Measurements from ENCODE around the gene COL26A1. TPM values are rescaled to one million over a fixed set of nuclear protein-coding genes. Genes with fewer than 3 reads are reported as not detected.

The COL26A1 gene
- total RNA-seq, 1 experiment from 2014 or later = 42.6 TPM

GRCh38 chr7:101553018-101553770 is 190.5 kb downstream of the COL26A1 start:
- no peak overlapping the region for H3K27ac ChIP-seq (ENCODE audit: insufficient read length, low read depth, low read length)
- Mint-ChIP-seq H3K4me3 (no peak overlapping the region), H3K9me3 (no peaks in the 10 kb centered on the region; a peak in 2 of 5 replicates), H3K36me3 (ENCODE audit: insufficient read depth in 1 of 3, low read depth in 3 of 3) (peaks cover 6 to 15% (median 13%) of the 10 kb centered on the region in 3 experiments; a peak in 6 of 7 replicates), H3K4me1 (no peaks in the 10 kb centered on the region), H3K27me3 (ENCODE audit: low read depth) (no peaks in the 10 kb centered on the region; the same call in 1 of the 2 replicates), H3K27ac (peak overlapping the region in 2 of 3 experiments; percentile 26 to 89; a peak in 4 of 7 replicates)
- no peak overlapping the region for H4K91ac ChIP-seq (ENCODE audit: insufficient read length, low read depth, low read length)
- H2BK12ac ChIP-seq (ENCODE audit: insufficient read length, low read depth, low read length) = no peak overlapping the region
- WGBS (ENCODE audit: extremely low coverage, insufficient read length, low lambda C conversion rate) = no CpG with 5 or more reads among the region's 23 CpGs
- no peak overlapping the region for H3K18ac ChIP-seq (ENCODE audit: insufficient read length, low read depth, low read length)
- H2AFZ ChIP-seq (ENCODE audit: low read length) = no peak overlapping the region
- no peak overlapping the region; the same call in 1 of the 2 replicates for H3K4ac ChIP-seq (ENCODE audit: low read depth, low read length)
- no peaks in the 10 kb centered on the region for H3K79me2 ChIP-seq (ENCODE audit: insufficient read depth, low read length)
- H3K4me1 ChIP-seq (ENCODE audit: insufficient read depth, low read length) = no peaks in the 10 kb centered on the region
- no peaks in the 10 kb centered on the region for H3K79me1 ChIP-seq (ENCODE audit: insufficient read depth, low read depth, low read length, poor library complexity, severe bottlenecking)
- no peak overlapping the region for H3K9ac ChIP-seq (ENCODE audit: extremely low read depth, insufficient read length, low read length)
- no peaks in the 10 kb centered on the region for H3K23me2 ChIP-seq (ENCODE audit: insufficient read length, low read depth, low read length, poor library complexity, severe bottlenecking)
- no peak overlapping the region for H3T11ph ChIP-seq (ENCODE audit: low read length)
- H3K14ac ChIP-seq (ENCODE audit: insufficient read depth, low read length) = no peak overlapping the region
- H2BK20ac ChIP-seq (ENCODE audit: low read depth, low read length, poor library complexity, severe bottlenecking) = no peak overlapping the region
- no peak overlapping the region for H2BK5ac ChIP-seq (ENCODE audit: insufficient read length, low read length)
- no peak for TF ChIP-seq CTCF (conservative IDR thresholded peaks at IDR 0.05)
- H2BK120ac ChIP-seq (ENCODE audit: low read depth, low read length, poor library complexity, severe bottlenecking) = no peak overlapping the region
- no peak overlapping the region for H3K56ac ChIP-seq (ENCODE audit: insufficient read length, low read depth, low read length)
- H4K5ac ChIP-seq (ENCODE audit: insufficient read length, low read depth, low read length) = no peak overlapping the region
- no peak overlapping the region for H4K8ac ChIP-seq (replicated peaks; ENCODE audit: insufficient read length, low read depth, low read length)
- no peaks in the 10 kb centered on the region for H3K9me3 ChIP-seq (ENCODE audit: control insufficient read depth, low read depth, low read length)
- no peaks in the 10 kb centered on the region for H4K20me1 ChIP-seq (ENCODE audit: control insufficient read depth, insufficient read depth, insufficient read length)
- H3K23ac ChIP-seq (ENCODE audit: insufficient read length, low read depth, low read length) = no peak overlapping the region
- no peak overlapping the region for H2AK5ac ChIP-seq (ENCODE audit: insufficient read length, low read length)
- peak; percentile 24 for DNase-seq
- no peak overlapping the region for H3K4me2 ChIP-seq (ENCODE audit: insufficient read depth, insufficient read length, low read length)
- H2BK15ac ChIP-seq (ENCODE audit: low read depth, low read length) = no peak overlapping the region
- H3K27me3 ChIP-seq (ENCODE audit: insufficient read depth, low read length) = no peaks in the 10 kb centered on the region
